Vagina (tissue), 2 donors: ENCODE results near the gene ATP5MG. TPM values are rescaled to one million over a fixed set of nuclear protein-coding genes. Genes with fewer than 3 reads are reported as not detected.

ENCODE experiments used
- DNase-seq, 2 donors: peaks; one replicate each; pipeline ENCODE4 v3.0.0-alpha.2; 2017; ENCODE audit errors: extremely low spot score in 2 of 2
- H3K27ac ChIP-seq: fragments of 200-600 bp; sonication (generic); one replicate; pipeline ENCODE4 v1.5.1; 2019
- H3K27me3 ChIP-seq: fragments of 200-600 bp; sonication (generic); one replicate; pipeline ENCODE4 v1.5.1; 2019
- H3K36me3 ChIP-seq, 2 donors: fragments of 200-600 bp; sonication (generic); one replicate each; pipeline ENCODE4 v1.5.1; 2017 to 2019
- H3K4me1 ChIP-seq: fragments of 200-600 bp; sonication (generic); one replicate; pipeline ENCODE4 v1.5.1; 2019
- H3K4me3 ChIP-seq, 2 donors: fragments of 200-600 bp; sonication (generic); 1 replicate in 1 of 2; 2 replicates in 1 of 2; pipeline ENCODE4 v1.5.1; 2016 to 2019
- H3K9me3 ChIP-seq: fragments of 200-600 bp; sonication (generic); one replicate; pipeline ENCODE4 v1.5.1; 2019
- CTCF ChIP-seq, 3 experiments: fragments of 450-650 bp in 2 of 3; fragments of 200-600 bp in 1 of 3; sonication (generic) in 1 of 3; IDR thresholded peaks; one replicate each; pipeline ENCODE4 v1.5.1; 2017 to 2019; ENCODE audit warnings: antibody characterized with exemption in 3 of 3, mild to moderate bottlenecking in 2 of 3, moderate library complexity in 2 of 3
- POLR2A ChIP-seq, 2 donors: fragments of 450-650 bp; IDR thresholded peaks; one replicate each; pipeline ENCODE4 v1.6.1; 2017; ENCODE audit warnings: antibody characterized with exemption in 2 of 2, mild to moderate bottlenecking in 2 of 2, moderate library complexity in 2 of 2
- POLR2AphosphoS5 ChIP-seq, 2 donors: sonication (generic); formaldehyde crosslinking; IDR thresholded peaks; one replicate each; pipeline ENCODE4 v1.9.0; 2017; ENCODE audit warnings: antibody characterized with exemption in 2 of 2, mild to moderate bottlenecking in 2 of 2, low read depth in 1 of 2; ENCODE audit not compliant: insufficient read depth in 1 of 2
- intact Hi-C: fragments of 100-400 bp; cut with DNase I; formaldehyde crosslinking; loops from one replicate; pipeline ENCODE4 v1.15.1; 2023
- total RNA-seq: library from RNA; depleted of rRNA; stranded (reverse); fragments of >200 nt; gene quantifications from one replicate; pipeline ENCODE4 v1.2.3, GENCODE V29; 2016

The ATP5MG gene
- total RNA-seq, 1 donor from 2014 or later, result 169 TPM

- TF ChIP-seq POLR2AphosphoS5 (IDR thresholded peaks at IDR 0.05; ENCODE audit: insufficient read depth in 1 of 2, low read depth in 1 of 2), result no peak
- no peak for TF ChIP-seq CTCF (IDR thresholded peaks at IDR 0.05)
- TF ChIP-seq POLR2A (IDR thresholded peaks at IDR 0.05), result no peak
- Histone ChIP-seq H3K36me3 (no peaks in the 10 kb centered on the region), H3K27ac (no peak overlapping the region), H3K9me3 (no peaks in the 10 kb centered on the region), H3K4me1 (peaks cover 81% of the 10 kb centered on the region), H3K4me3 (no peak overlapping the region), H3K27me3 (no peaks in the 10 kb centered on the region)
- intact Hi-C loops, result no loop called here
- DNase-seq, result no peak
These were observed 38.2 kb downstream of the ATP5MG start for GRCh38 chr11:118439646-118440045.

DNA sequence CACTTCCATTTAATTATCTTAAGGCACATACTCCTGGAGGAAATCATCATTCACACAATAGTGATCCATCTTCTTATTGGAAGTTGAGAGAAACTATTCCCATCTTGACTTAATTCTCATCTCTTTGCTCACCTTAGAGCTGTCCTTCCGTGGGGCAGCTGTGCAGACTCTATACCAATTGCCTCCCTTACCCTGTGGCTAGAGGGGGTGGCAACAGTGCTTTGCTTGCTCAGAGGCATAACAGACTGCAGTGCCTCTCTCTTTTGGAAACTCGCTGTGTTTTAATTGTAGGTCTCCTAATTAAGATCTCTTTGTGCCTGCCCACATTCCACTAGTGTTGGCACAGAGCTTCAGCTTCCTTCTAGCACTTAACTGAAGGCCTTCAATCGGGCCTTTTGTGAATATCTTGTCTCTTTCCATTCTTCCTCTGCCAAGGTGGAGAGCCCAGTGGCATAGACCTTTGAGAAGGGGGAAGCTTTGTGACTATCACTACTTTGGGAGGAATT, 40.4 kb downstream of the ATP5MG start:
- intact Hi-C loops, result no loop called here
- H3K4me1 ChIP-seq, result peaks cover 97% of the 10 kb centered on the region
- TF ChIP-seq POLR2AphosphoS5 (IDR thresholded peaks at IDR 0.05; ENCODE audit: insufficient read depth in 1 of 2, low read depth in 1 of 2) (no peak), CTCF (IDR thresholded peaks at IDR 0.05) (no peak), POLR2A (IDR thresholded peaks at IDR 0.05) (no peak)
- no peaks in the 10 kb centered on the region for H3K36me3 ChIP-seq
- H3K9me3 ChIP-seq, result no peaks in the 10 kb centered on the region
- no peak overlapping the region for H3K4me3 ChIP-seq
- H3K27me3 ChIP-seq, result no peaks in the 10 kb centered on the region
- no peak overlapping the region for H3K27ac ChIP-seq
- no peak for DNase-seq

- DNase-seq, result no peak
- intact Hi-C loops, result no loop called here
- Histone ChIP-seq H3K27ac (no peak overlapping the region), H3K4me3 (no peak overlapping the region), H3K9me3 (no peaks in the 10 kb centered on the region), H3K4me1 (peaks cover 100% of the 10 kb centered on the region), H3K36me3 (no peaks in the 10 kb centered on the region), H3K27me3 (no peaks in the 10 kb centered on the region)
- TF ChIP-seq POLR2AphosphoS5 (IDR thresholded peaks at IDR 0.05; ENCODE audit: insufficient read depth in 1 of 2, low read depth in 1 of 2), result no peak
- TF ChIP-seq POLR2A (IDR thresholded peaks at IDR 0.05), result no peak
- no peak for TF ChIP-seq CTCF (IDR thresholded peaks at IDR 0.05)
These were observed 40.9 kb downstream of the ATP5MG start for GRCh38 chr11:118442301-118442700.

GRCh38 chr11:118442908-118443589, 41.6 kb downstream of the ATP5MG start:
- no peak for DNase-seq
- H3K36me3 ChIP-seq, result no peaks in the 10 kb centered on the region
- intact Hi-C loops, result no loop called here
- peaks cover 97% of the 10 kb centered on the region for H3K4me1 ChIP-seq
- no peak overlapping the region for H3K4me3 ChIP-seq
- no peak for TF ChIP-seq POLR2A (IDR thresholded peaks at IDR 0.05)
- TF ChIP-seq POLR2AphosphoS5 (IDR thresholded peaks at IDR 0.05; ENCODE audit: insufficient read depth in 1 of 2, low read depth in 1 of 2), result no peak
- no peak for TF ChIP-seq CTCF (IDR thresholded peaks at IDR 0.05)
- no peaks in the 10 kb centered on the region for H3K9me3 ChIP-seq
- H3K27me3 ChIP-seq, result no peaks in the 10 kb centered on the region
- no peak overlapping the region for H3K27ac ChIP-seq

DNA sequence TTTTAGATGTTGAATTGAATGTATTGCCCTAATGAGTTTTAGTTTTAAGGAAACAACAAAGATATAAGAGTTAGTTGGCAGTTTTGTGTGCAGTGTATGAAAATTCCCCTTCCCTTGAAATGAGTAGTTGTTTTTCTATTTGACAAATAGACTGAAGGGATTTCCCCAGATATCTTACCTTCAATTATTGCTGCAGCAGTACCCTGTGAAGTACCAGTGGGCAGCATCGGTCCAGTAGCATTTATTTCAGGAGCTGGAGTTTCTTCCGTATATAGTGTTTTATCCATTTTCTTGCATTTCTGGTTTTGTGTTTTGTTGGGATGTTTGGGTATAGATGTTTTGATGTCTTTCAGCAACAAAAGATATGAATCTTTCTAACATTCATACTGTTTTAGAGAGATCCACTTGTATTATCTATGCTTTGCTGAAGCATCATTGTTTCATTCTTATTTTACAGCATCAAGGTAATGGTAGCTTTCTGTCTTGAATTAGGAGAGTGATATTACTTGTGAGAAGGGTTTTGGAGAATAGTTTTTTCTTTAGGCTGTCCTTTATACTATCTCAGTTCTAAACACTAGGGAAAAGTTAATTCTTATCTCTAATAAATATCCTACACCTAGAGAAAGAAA, 42.3 kb downstream of the ATP5MG start:
- DNase-seq, result no peak
- no peaks in the 10 kb centered on the region for H3K36me3 ChIP-seq
- no peaks in the 10 kb centered on the region for H3K27me3 ChIP-seq
- peaks cover 96% of the 10 kb centered on the region for H3K4me1 ChIP-seq
- H3K27ac ChIP-seq, result no peak overlapping the region
- no peaks in the 10 kb centered on the region for H3K9me3 ChIP-seq
- TF ChIP-seq POLR2AphosphoS5 (IDR thresholded peaks at IDR 0.05; ENCODE audit: insufficient read depth in 1 of 2, low read depth in 1 of 2) (no peak), POLR2A (IDR thresholded peaks at IDR 0.05) (no peak), CTCF (IDR thresholded peaks at IDR 0.05) (no peak)
- H3K4me3 ChIP-seq, result no peak overlapping the region
- intact Hi-C loops, result no loop called here
